K562 (cell line): ENCODE results near the gene SLC45A3. TPM values are rescaled to one million over a fixed set of nuclear protein-coding genes. Genes with fewer than 3 reads are reported as not detected.

Experiments
- ATAC-seq: fragments of 200-7000 bp; cut with Tn5 transposase; 3 replicates; pipeline ENCODE4 v1.9.1; 2020; ENCODE audit warnings: moderate library complexity
- BruUV-seq: library from RNA; stranded (reverse); fragments of 400-500 nt; replicated peaks from 2 replicates; lab custom pipeline; 2021; lab: Mats Ljungman, UMichigan
- CTCF ChIA-PET: fragments of 300-600 bp; formaldehyde crosslinking; extraction: SDS; loops from one replicate; lab custom pipeline; 2021; ENCODE audit warnings: low intra/inter-chr PET ratio; lab: Yijun Ruan, JAX
- POLR2A ChIA-PET: fragments of 300-600, 350-650 bp; sonication (Branson Sonifier 250); formaldehyde crosslinking; extraction: SDS; loops from one replicate; lab custom pipeline; 2021; ENCODE audit warnings: antibody characterized with exemption, inconsistent platforms; lab: Yijun Ruan, JAX
- DNase-seq, 4 experiments: peaks; one replicate each; pipeline versions ENCODE4 v3.0.0 to v3.0.0-alpha.2; 2011 to 2018; ENCODE audit warnings: low spot score in 3 of 4, mixed read lengths in 3 of 4; ENCODE audit errors: extremely low read depth in 1 of 4
- FAIRE-seq: peaks from 2 replicates; lab custom pipeline; 2011; peaks lifted over from hg19 to GRCh38; lab: Jason Lieb, UNC
- H2AFZ ChIP-seq: 2 replicates; pipeline ENCODE4 v1.6.0; 2011; ENCODE audit warnings: low read depth, low read length, control low read depth, inconsistent platforms
- H3K27ac ChIP-seq: fragments of 200-600 bp; 3 replicates; pipeline ENCODE4 v1.8.0; 2011; ENCODE audit warnings: low read depth, mild to moderate bottlenecking, control low read depth, inconsistent platforms, low read length, moderate library complexity, mixed read lengths; ENCODE audit errors: extremely low read depth
- H3K27me3 ChIP-seq, 2 experiments: fragments of 300-600 bp in 1 of 2; 2 replicates in 1 of 2; 3 replicates in 1 of 2; pipeline versions ENCODE4 v1.6.0 to v1.8.0; 2011; ENCODE audit warnings: inconsistent platforms in 2 of 2, low read length in 2 of 2, mild to moderate bottlenecking in 1 of 2, mixed read lengths in 1 of 2, moderate library complexity in 1 of 2; ENCODE audit not compliant: control insufficient read depth in 2 of 2, insufficient read depth in 2 of 2
- H3K36me3 ChIP-seq: fragments of 300-600 bp; 3 replicates; pipeline ENCODE4 v1.8.0; 2011; ENCODE audit warnings: mild to moderate bottlenecking, low read length, inconsistent platforms; ENCODE audit not compliant: control insufficient read depth, insufficient read depth
- H3K4me1 ChIP-seq, 2 experiments: fragments of 200-600 bp in 1 of 2; replicated peaks in 1 of 2; 2 replicates in 1 of 2; 3 replicates in 1 of 2; pipeline versions ENCODE4 v1.5.1 to v1.8.0; 2011; ENCODE audit warnings: inconsistent platforms in 2 of 2, low read length in 2 of 2, mild to moderate bottlenecking in 1 of 2, mixed read lengths in 1 of 2, moderate library complexity in 1 of 2; ENCODE audit not compliant: control insufficient read depth in 2 of 2, insufficient read depth in 2 of 2
- H3K4me2 ChIP-seq: 2 replicates; pipeline ENCODE4 v1.6.1; 2011; ENCODE audit warnings: low read length, control low read depth, inconsistent platforms, mixed read lengths; ENCODE audit not compliant: insufficient read depth
- H3K4me3 ChIP-seq: fragments of 200-600 bp; sonication (generic), shearing (Covaris generic); 2 replicates; pipeline ENCODE4 v1.5.1; 2016; ENCODE audit warnings: control low read depth, inconsistent platforms
- H3K79me2 ChIP-seq: fragments of 200-600 bp; 3 replicates; pipeline ENCODE4 v1.8.0; 2011; ENCODE audit warnings: low read length, inconsistent platforms; ENCODE audit not compliant: control insufficient read depth, insufficient read depth
- H3K9ac ChIP-seq, 2 experiments: 2 replicates each; pipeline versions ENCODE4 v1.6.0 to v1.6.1; 2011; ENCODE audit warnings: low read depth in 2 of 2, low read length in 2 of 2, control low read depth in 1 of 2, inconsistent platforms in 1 of 2, mild to moderate bottlenecking in 1 of 2, mixed read lengths in 1 of 2; ENCODE audit not compliant: insufficient read depth in 1 of 2
- H3K9me1 ChIP-seq: one replicate; pipeline ENCODE4 v1.6.0; 2011; ENCODE audit warnings: inconsistent platforms, mild to moderate bottlenecking, low read length, moderate library complexity; ENCODE audit not compliant: control insufficient read depth, insufficient read depth
- H3K9me3 ChIP-seq: replicated peaks from 2 replicates; pipeline ENCODE4 v1.5.1; 2011; ENCODE audit warnings: low read depth, low read length, inconsistent platforms; ENCODE audit not compliant: control insufficient read depth, insufficient read depth
- H4K20me1 ChIP-seq: replicated peaks from 2 replicates; pipeline ENCODE4 v1.6.1; 2011; ENCODE audit warnings: low read length, inconsistent platforms, mixed read lengths; ENCODE audit not compliant: control insufficient read depth, insufficient read depth
- CCNT2 ChIP-seq: IDR thresholded peaks from 2 replicates; pipeline ENCODE4 v1.6.1; 2011; ENCODE audit warnings: borderline replicate concordance, low read depth, mild to moderate bottlenecking, moderate library complexity, mixed read lengths, low read length; ENCODE audit not compliant: insufficient read length; ENCODE audit errors: extremely low read depth
- DNMT1 ChIP-seq: fragments of 450-650 bp; IDR thresholded peaks from 2 replicates; pipeline ENCODE4 v1.6.1; 2016; ENCODE audit warnings: antibody characterized with exemption, mild to moderate bottlenecking
- ELF1 ChIP-seq: fragments of 200-800 bp; sonication (Bioruptor generic); IDR thresholded peaks from 2 replicates; pipeline ENCODE4 v1.6.1; 2016; ENCODE audit warnings: missing genetic modification characterization, missing compliant biosample characterization
- ETV1 ChIP-seq: fragments of 450-650 bp; conservative IDR thresholded peaks from 2 replicates; pipeline ENCODE4 v1.6.1; 2016; ENCODE audit warnings: missing genetic modification characterization, control low read depth, low read depth, missing compliant biosample characterization
- HNRNPH1 ChIP-seq: fragments of 200-400 bp; formaldehyde crosslinking; optimal IDR thresholded peaks from 2 replicates; pipeline ENCODE3; 2017; ENCODE audit warnings: low read depth, mild to moderate bottlenecking, low read length, moderate library complexity
- ILF3 ChIP-seq: fragments of 450-650 bp; IDR thresholded peaks from 2 replicates; pipeline ENCODE4 v1.6.1; 2018; ENCODE audit warnings: antibody characterized with exemption, mild to moderate bottlenecking, moderate library complexity, borderline replicate concordance
- MEIS2 ChIP-seq: fragments of 450-650 bp; IDR thresholded peaks from 2 replicates; pipeline ENCODE4 v1.6.1; 2014; ENCODE audit warnings: mild to moderate bottlenecking; ENCODE audit not compliant: partially characterized antibody
- NR3C1 ChIP-seq: sonication (generic); formaldehyde crosslinking; IDR thresholded peaks from 2 replicates; pipeline ENCODE4 v1.8.1; 2022; ENCODE audit warnings: missing genetic modification reagents
- PHF21A ChIP-seq: fragments of 450-650 bp; IDR thresholded peaks from 2 replicates; pipeline ENCODE4 v1.6.1; 2017; ENCODE audit warnings: low read depth, borderline replicate concordance
- SIRT6 ChIP-seq: IDR thresholded peaks from one replicate; pipeline ENCODE4 v1.6.1; 2012; ENCODE audit warnings: low read depth, mild to moderate bottlenecking, control low read depth, inconsistent platforms, low read length, moderate library complexity
- TAL1 ChIP-seq: fragments of 450-650 bp; IDR thresholded peaks from 2 replicates; pipeline ENCODE4 v1.6.1; 2016; ENCODE audit warnings: mild to moderate bottlenecking
- TCF7 ChIP-seq: sonication (generic); IDR thresholded peaks from 2 replicates; pipeline ENCODE4 v1.6.1; 2016; ENCODE audit warnings: antibody characterized with exemption, borderline replicate concordance
- ZFP36 ChIP-seq: fragments of 150-350 bp; IDR thresholded peaks from 2 replicates; pipeline ENCODE4 v1.6.1; 2018; ENCODE audit warnings: low read length, low read depth; ENCODE audit not compliant: partially characterized antibody
- ZNF175 ChIP-seq: fragments of 200-800 bp; sonication (Bioruptor generic); IDR thresholded peaks from 2 replicates; pipeline ENCODE4 v1.6.1; 2016; ENCODE audit warnings: low read depth, mild to moderate bottlenecking, missing genetic modification characterization, missing compliant biosample characterization
- WGBS: fragments of 100-300 bp; shearing (Covaris generic); methylation state at CpG from one replicate; pipeline ENCODE4 v1.1.6; 2016; ENCODE audit warnings: low coverage, mixed read lengths; ENCODE audit not compliant: insufficient coverage; ENCODE audit errors: missing lambda C conversion rate; 5-methylcytosine and 5-hydroxymethylcytosine counted together
- in situ Hi-C: fragments of 300-500 bp; cut with MboI; formaldehyde crosslinking; loops from 4 replicates; pipeline ENCODE4 v1.15.0; 2018; ENCODE audit warnings: inconsistent platforms, mixed read lengths
- intact Hi-C: fragments of 100-400 bp; cut with micrococcal nuclease; formaldehyde crosslinking; loops from 2 replicates; pipeline ENCODE4 v1.14.2; 2022
- polyA plus RNA-seq, 8 experiments: library from polyadenylated mRNA; depleted of rRNA in 4 of 8; stranded (reverse) in 5 of 8; unstranded in 3 of 8; fragments of >200 nt; fragmentation: Nextera tagmentation in 2 of 8; fragmentation: Illumina TruSeq in 1 of 8; extraction: Ambion mirVana in 2 of 8; extraction: Trizol in 1 of 8; gene quantifications; 2 replicates each; pipeline versions ENCODE4 v1.2.1 to v1.2.3, GENCODE V29; 2011 to 2014; ENCODE audit warnings: inconsistent platforms in 1 of 8, missing spikeins in 1 of 8
- total RNA-seq, 7 experiments: library from RNA; depleted of rRNA in 6 of 7; stranded (reverse); fragments of >200 nt in 6 of 7; fragmentation: Illumina TruSeq in 2 of 7; extraction: Trizol in 2 of 7; gene quantifications; 2 replicates each; pipeline versions ENCODE4 v1.2.1 to v1.2.3, GENCODE V29; 2011 to 2021; ENCODE audit warnings: low replicate concordance in 1 of 7

SLC45A3 gene
- total and polyA plus RNA-seq, 9 of the 15 experiments (the other 6 are each of a cell fraction or from before 2014, with no cell fraction given) = 0.06 to 3.3 (median 1.3) TPM

DNA sequence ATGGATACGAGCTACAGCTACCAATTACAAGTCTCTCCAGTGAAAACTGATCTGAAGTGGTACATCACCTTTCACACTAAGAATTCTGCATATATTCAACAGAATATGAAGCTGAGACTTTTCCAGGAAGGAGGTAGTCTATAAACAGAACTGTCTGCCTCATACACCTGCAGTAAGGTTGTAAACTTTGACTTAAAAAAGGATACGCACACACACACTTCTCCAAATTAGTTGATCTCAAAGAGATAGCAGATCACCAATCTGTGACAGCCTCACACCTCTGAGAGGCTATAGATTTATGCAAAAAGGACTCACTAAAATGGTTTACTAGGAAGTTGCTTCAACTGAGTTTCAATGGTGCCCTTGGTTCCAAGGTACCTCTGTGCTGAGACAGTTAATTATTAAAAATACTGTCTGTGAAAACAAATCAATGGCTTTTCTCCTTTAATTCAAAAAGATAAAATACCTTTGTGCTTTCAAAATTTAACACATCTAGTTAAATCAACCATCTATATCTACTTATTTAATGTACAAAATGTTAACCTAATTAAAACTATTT, 66.4 kb downstream of the SLC45A3 start:
- DNase-seq (no peak), ATAC-seq (no peak), FAIRE-seq (no peak)
- H3K79me2 ChIP-seq = peaks cover 11% of the 10 kb centered on the region; the same call in 1 of the 3 replicates
- no peaks in the 10 kb centered on the region for H3K4me1 ChIP-seq
- H3K36me3 ChIP-seq = peaks cover 85% of the 10 kb centered on the region
- H3K27ac ChIP-seq = no peak overlapping the region
- CTCF ChIA-PET = no interaction called here
- no peaks in the 10 kb centered on the region for H3K27me3 ChIP-seq
- H3K4me2 ChIP-seq = no peak overlapping the region
- POLR2A ChIA-PET = interaction anchor here (0.6 kb wide), 1 partner anchor 85 kb away, joined by 3 read pairs; no protein-coding TSS in a partner anchor
- no peak overlapping the region for H3K9ac ChIP-seq
- WGBS = 93% methylated on average over 2 of the region's 2 CpGs
- no peak overlapping the region for H3K4me3 ChIP-seq
- intact Hi-C loops (no loop called here), in situ Hi-C loops (no loop called here)
- no peaks in the 10 kb centered on the region for H4K20me1 ChIP-seq
- H3K9me3 ChIP-seq = no peaks in the 10 kb centered on the region
- no peak for TF ChIP-seq TAL1
- no peak for TF ChIP-seq DNMT1
- no peak for TF ChIP-seq ZNF175
- TF ChIP-seq SIRT6 = no peak
- TF ChIP-seq ETV1 = no peak
- no peak for TF ChIP-seq ELF1 (tag)
- no peak for TF ChIP-seq NR3C1 (CRISPR knock-in tag)
- TF ChIP-seq ILF3 = no peak
- TF ChIP-seq HNRNPH1 = no peak
- no peak for TF ChIP-seq PHF21A
- no peak for TF ChIP-seq ZFP36
- TF ChIP-seq MEIS2 = no peak
- no peak for TF ChIP-seq TCF7
- TF ChIP-seq CCNT2 = no peak
- no peak overlapping the region for H2AFZ ChIP-seq
- H3K9me1 ChIP-seq = no peaks in the 10 kb centered on the region
- BruUV-seq = no TSS peak
